IMR-90 (cell line): ENCODE data around the gene AVPI1. TPM values are rescaled to one million over a fixed set of nuclear protein-coding genes. Genes with fewer than 3 reads are reported as not detected.

ENCODE experiments used
- ATAC-seq: fragments of 200-7000 bp; cut with Tn5 transposase; 2 replicates; pipeline ENCODE4 v1.9.1; 2020; ENCODE audit warnings: low read depth, mild to moderate bottlenecking, moderate library complexity
- BruUV-seq: library from RNA; stranded (reverse); fragments of 400-500 nt; replicated peaks from 2 replicates; lab custom pipeline; 2021; lab: Mats Ljungman, UMichigan
- CTCF ChIA-PET: fragments of 300-600 bp; formaldehyde crosslinking; extraction: SDS; loops from one replicate; lab custom pipeline; 2021; ENCODE audit warnings: antibody characterized with exemption; lab: Yijun Ruan, JAX
- POLR2A ChIA-PET: fragments of 300-600 bp; sonication (Branson Sonifier 250); formaldehyde crosslinking; loops from one replicate; lab custom pipeline; 2022; ENCODE audit warnings: antibody characterized with exemption; ENCODE audit not compliant: unreplicated experiment; lab: Charles Lee
- DNase-seq: peaks from one replicate; pipeline ENCODE4 v3.0.0; 2013
- H2AFZ ChIP-seq: replicated peaks from 2 replicates; pipeline ENCODE3; 2013; ENCODE audit warnings: low read length, mild to moderate bottlenecking; ENCODE audit not compliant: poor library complexity
- H2AK5ac ChIP-seq: 2 replicates; pipeline ENCODE4 v1.6.1; 2013; ENCODE audit warnings: low read depth, low read length, inconsistent platforms
- H2AK9ac ChIP-seq: replicated peaks from 2 replicates; pipeline ENCODE3; 2013; ENCODE audit warnings: mild to moderate bottlenecking, low read depth, low read length, moderate library complexity; ENCODE audit not compliant: poor library complexity
- H2BK120ac ChIP-seq: 2 replicates; pipeline ENCODE4 v1.6.1; 2013; ENCODE audit warnings: low read depth, low read length, inconsistent platforms
- H2BK15ac ChIP-seq: 3 replicates; pipeline ENCODE4 v1.6.1; 2013; ENCODE audit warnings: low read depth, low read length, inconsistent platforms
- H2BK20ac ChIP-seq: 2 replicates; pipeline ENCODE4 v1.6.1; 2013; ENCODE audit warnings: low read depth, mild to moderate bottlenecking, inconsistent platforms, low read length, moderate library complexity
- H2BK5ac ChIP-seq: 2 replicates; pipeline ENCODE4 v1.6.1; 2013; ENCODE audit warnings: mild to moderate bottlenecking, low read depth, low read length, inconsistent platforms; ENCODE audit not compliant: poor library complexity, severe bottlenecking
- H3K14ac ChIP-seq: replicated peaks from 2 replicates; pipeline ENCODE4 v1.6.1; 2013; ENCODE audit warnings: low read depth, low read length, inconsistent platforms
- H3K18ac ChIP-seq: 2 replicates; pipeline ENCODE4 v1.6.1; 2013; ENCODE audit warnings: low read depth, low read length, control low read depth
- H3K23ac ChIP-seq: 2 replicates; pipeline ENCODE4 v1.6.1; 2013; ENCODE audit warnings: low read depth, low read length, inconsistent platforms
- H3K27ac ChIP-seq: 2 replicates; pipeline ENCODE4 v1.5.1; 2013; ENCODE audit warnings: mild to moderate bottlenecking, control low read depth, low read length; ENCODE audit not compliant: insufficient read depth
- H3K27me3 ChIP-seq: 2 replicates; pipeline ENCODE4 v1.6.1; 2013; ENCODE audit warnings: low read length; ENCODE audit not compliant: control insufficient read depth, insufficient read depth
- H3K36me3 ChIP-seq: 2 replicates; pipeline ENCODE4 v1.6.1; 2013; ENCODE audit warnings: low read length, mixed read lengths; ENCODE audit not compliant: control insufficient read depth, insufficient read depth
- H3K4ac ChIP-seq: 2 replicates; pipeline ENCODE4 v1.6.1; 2013; ENCODE audit warnings: low read depth, low read length, inconsistent platforms
- H3K4me1 ChIP-seq: 2 replicates; pipeline ENCODE4 v1.6.1; 2013; ENCODE audit warnings: low read length, mixed read lengths; ENCODE audit not compliant: control insufficient read depth, insufficient read depth
- H3K4me2 ChIP-seq: 2 replicates; pipeline ENCODE4 v1.6.1; 2013; ENCODE audit warnings: low read depth, mild to moderate bottlenecking, control low read depth, low read length, moderate library complexity
- H3K4me3 ChIP-seq: 2 replicates; pipeline ENCODE4 v1.5.1; 2013; ENCODE audit warnings: low read depth, mild to moderate bottlenecking, control low read depth, low read length, moderate library complexity; ENCODE audit not compliant: insufficient read depth
- H3K56ac ChIP-seq: 2 replicates; pipeline ENCODE4 v1.6.1; 2013; ENCODE audit warnings: low read length, inconsistent platforms; ENCODE audit not compliant: insufficient read depth; ENCODE audit errors: extremely low read depth
- H3K79me1 ChIP-seq, 2 experiments: 2 replicates each; pipeline ENCODE4 v1.6.1; 2013; ENCODE audit warnings: low read length in 2 of 2, inconsistent platforms in 1 of 2, low read depth in 1 of 2
- H3K9ac ChIP-seq: 2 replicates; pipeline ENCODE4 v1.6.1; 2013; ENCODE audit warnings: low read depth, low read length, control low read depth
- H3K9me1 ChIP-seq: 2 replicates; pipeline ENCODE4 v1.6.1; 2013; ENCODE audit warnings: low read length, inconsistent platforms; ENCODE audit not compliant: insufficient read depth
- H3K9me3 ChIP-seq: 2 replicates; pipeline ENCODE4 v1.6.1; 2013; ENCODE audit warnings: low read length; ENCODE audit not compliant: control insufficient read depth, insufficient read depth
- H4K20me1 ChIP-seq: 2 replicates; pipeline ENCODE4 v1.6.1; 2013; ENCODE audit warnings: low read length, inconsistent platforms; ENCODE audit not compliant: insufficient read depth
- H4K5ac ChIP-seq: 2 replicates; pipeline ENCODE4 v1.6.1; 2013; ENCODE audit warnings: mild to moderate bottlenecking, low read depth, low read length, control low read depth
- H4K8ac ChIP-seq, 2 experiments: 2 replicates each; pipeline ENCODE4 v1.6.1; 2013; ENCODE audit warnings: low read depth in 2 of 2, low read length in 2 of 2, control low read depth in 1 of 2, inconsistent platforms in 1 of 2
- H4K91ac ChIP-seq: 2 replicates; pipeline ENCODE4 v1.6.1; 2013; ENCODE audit warnings: low read depth, low read length, inconsistent platforms; ENCODE audit not compliant: insufficient read depth
- CEBPB ChIP-seq: IDR thresholded peaks from 2 replicates; pipeline ENCODE4 v1.6.1; 2012; ENCODE audit warnings: low read depth, low read length, improper control_type of control experiment
- MAZ ChIP-seq: IDR thresholded peaks from 2 replicates; pipeline ENCODE4 v1.6.1; 2012; ENCODE audit warnings: low read depth, mild to moderate bottlenecking, low read length, improper control_type of control experiment, moderate library complexity, borderline replicate concordance
- MXI1 ChIP-seq: IDR thresholded peaks from 2 replicates; pipeline ENCODE4 v1.6.1; 2012; ENCODE audit warnings: low read depth, mild to moderate bottlenecking, low read length, moderate library complexity, borderline replicate concordance
- USF2 ChIP-seq: fragments of 150-350 bp; IDR thresholded peaks from 2 replicates; pipeline ENCODE4 v1.6.1; 2017; ENCODE audit warnings: mild to moderate bottlenecking, antibody characterized with exemption, low read length, low read depth
- WGBS, 2 experiments: methylation state at CpG; one replicate each; pipeline versions ENCODE4 v1.1.5 to v1.1.7; 2013; ENCODE audit warnings: missing lambda C conversion rate in 2 of 2; ENCODE audit not compliant: insufficient read length in 1 of 2; ENCODE audit errors: extremely low coverage in 2 of 2; 5-methylcytosine and 5-hydroxymethylcytosine counted together
- dilution Hi-C: fragments of 300-500 bp; cut with HindIII; formaldehyde crosslinking; loops from one replicate; pipeline ENCODE4 v1.14.3; 2018; ENCODE audit warnings: low sequenced_read_pairs; ENCODE audit not compliant: unreplicated experiment
- in situ Hi-C: fragments of 300-500 bp; cut with MboI; formaldehyde crosslinking; loops from 3 replicates; pipeline ENCODE4 v1.14.3; 2019; ENCODE audit warnings: low sequenced_read_pairs, inconsistent platforms, mixed read lengths
- intact Hi-C: fragments of 100-400 bp; cut with micrococcal nuclease; formaldehyde crosslinking; loops from 2 replicates; pipeline ENCODE4 v1.10.0; 2022
- polyA plus RNA-seq, 3 experiments: library from polyadenylated mRNA; depleted of rRNA; stranded (reverse); fragments of >200 nt; gene quantifications; 2 replicates each; pipeline ENCODE4 v1.2.3, GENCODE V29; 2012; ENCODE audit warnings: low replicate concordance in 1 of 3
- total RNA-seq: library from RNA; depleted of rRNA; stranded (reverse); fragments of >200 nt; gene quantifications from 2 replicates; pipeline ENCODE4 v1.2.3, GENCODE V29; 2012

Gene AVPI1
- total and polyA plus RNA-seq, 2 of the 4 experiments (the other 2 are of a cell fraction), result 26.7 to 29.8 TPM

- TF ChIP-seq MXI1 (no peak), MAZ (no peak)
Measured at GRCh38 chr10:97731346-97732051, 44.5 kb upstream of the AVPI1 start (continued).

- Histone ChIP-seq H2AK5ac (no peak overlapping the region), H3K79me1 (0 out of 4 replicates have a peak, but pooled peaks cover 0 to 8% of the 10 kb centered on the region in 2 experiments), H3K4me2 (no peak overlapping the region), H2BK15ac (no peak overlapping the region), H3K23ac (no peak overlapping the region), H3K4me1 (peaks cover 6% of the 10 kb centered on the region), H4K20me1 (peaks cover 3% of the 10 kb centered on the region; the same call in 1 of the 2 replicates), H3K9ac (no peak overlapping the region), H3K18ac (no peak overlapping the region), H2AK9ac (no peak overlapping the region), H4K91ac (no peak overlapping the region), H2BK120ac (no peak overlapping the region), H3K4me3 (no peak overlapping the region), H4K8ac (no peak overlapping the region), H2BK20ac (no peak overlapping the region), H3K56ac (no peak overlapping the region), H3K9me3 (no peaks in the 10 kb centered on the region), H3K9me1 (0 out of 2 replicates have a peak, but pooled peaks cover 3% of the 10 kb centered on the region), H3K27ac (no peak overlapping the region), H3K36me3 (no peaks in the 10 kb centered on the region), H3K27me3 (no peaks in the 10 kb centered on the region), H2BK5ac (no peak overlapping the region), H2AFZ (no peak overlapping the region), H3K14ac (no peak overlapping the region), H4K5ac (no peak overlapping the region), H3K4ac (no peak overlapping the region)
- TF ChIP-seq CEBPB, result 0 out of 2 replicates have a peak, but pooled peaks have one; percentile 25
- no peak for TF ChIP-seq USF2
- dilution Hi-C loops (no loop called here), in situ Hi-C loops (no loop called here), intact Hi-C loops (no loop called here)
- ChIA-PET POLR2A (interaction anchor here (0.6 kb wide), 1 partner anchor 10 kb away, joined by 11 read pairs; no protein-coding TSS in a partner anchor), CTCF (interaction anchor here (1.5 kb wide), 1 partner anchor 20 kb away, joined by 5 read pairs; no protein-coding TSS in a partner anchor)
- BruUV-seq, result no TSS peak
- 86% methylated on average over 1 of the region's 5 CpGs; no CpG with 5 or more reads in 1 of the 2 experiments for WGBS, 2 experiments
- DNase-seq (no peak), ATAC-seq (no peak)
Measured at GRCh38 chr10:97729014-97729413, 42.0 kb upstream of the AVPI1 start.
